HL-60/S4 treated with retinoic acid at 250 ng/mL for 4 days and 3 days (cell line): ENCODE results near the gene CA10.

Experiments
- in situ Hi-C: fragments of 300-500 bp; cut with MboI; formaldehyde crosslinking; loops from 2 replicates; pipeline ENCODE4 v1.7.0; 2022; ENCODE audit warnings: low sequenced_read_pairs

Gene CA10

DNA sequence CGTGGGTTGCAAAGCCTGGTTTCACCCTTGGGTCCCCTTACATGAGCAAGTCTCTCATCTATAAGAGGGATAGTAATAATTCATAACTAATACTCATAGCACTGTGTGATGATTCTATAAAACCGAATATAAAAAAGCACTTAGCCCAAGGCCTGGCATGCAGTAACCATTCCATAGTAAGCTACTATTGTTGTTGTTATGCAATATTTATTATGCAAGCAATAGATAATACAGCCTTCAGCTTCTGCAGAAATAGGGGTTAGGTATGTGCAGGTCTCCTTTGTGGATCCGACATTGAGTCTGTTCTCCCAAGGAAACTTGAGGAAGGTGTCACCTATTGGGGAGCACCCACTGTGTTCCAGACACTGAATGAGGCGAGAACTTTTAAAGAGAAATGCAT, 497.1 kb downstream of the CA10 start:
- in situ Hi-C loops, result no loop called here

DNA sequence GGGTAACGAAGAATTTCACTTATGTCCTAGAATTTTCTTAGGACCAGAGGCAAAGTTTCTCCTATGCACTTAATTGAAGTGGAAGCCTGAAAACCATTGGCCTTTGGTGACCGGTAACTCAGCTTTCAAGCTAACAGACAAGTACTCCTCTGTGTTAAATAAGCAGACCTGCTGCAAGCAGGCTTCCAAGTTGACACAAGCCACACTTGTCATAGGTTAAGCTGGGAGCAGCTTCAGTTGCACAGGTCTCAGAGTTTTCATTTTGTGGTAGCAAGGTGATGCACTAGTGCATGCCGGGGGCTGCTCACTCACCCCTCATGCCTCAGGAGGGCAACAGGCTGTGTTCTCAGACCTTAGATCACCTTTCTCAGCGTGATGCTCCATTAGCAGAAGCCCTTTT, 498.2 kb downstream of the CA10 start:
- in situ Hi-C loops, result no loop called here

DNA sequence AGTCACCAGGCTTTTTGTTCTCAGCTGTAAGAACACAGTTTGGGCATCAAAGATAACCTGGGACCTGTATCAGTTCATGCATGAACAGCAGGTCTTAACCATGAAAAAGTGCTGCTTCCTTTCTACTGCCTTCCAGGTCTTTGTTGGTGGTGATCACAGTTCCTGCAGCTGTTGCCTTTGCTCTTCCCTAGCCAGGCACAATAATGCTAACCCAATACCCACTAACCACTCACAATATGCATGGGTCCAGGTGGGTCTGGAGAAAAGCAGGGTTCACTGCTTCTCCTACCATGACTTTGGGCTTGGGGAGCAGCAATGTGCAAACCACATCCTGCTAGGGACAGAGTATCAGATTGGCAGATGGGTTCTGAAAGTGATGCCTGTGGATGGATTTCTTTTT, 501.3 kb downstream of the CA10 start:
- in situ Hi-C loops, result no loop called here

DNA sequence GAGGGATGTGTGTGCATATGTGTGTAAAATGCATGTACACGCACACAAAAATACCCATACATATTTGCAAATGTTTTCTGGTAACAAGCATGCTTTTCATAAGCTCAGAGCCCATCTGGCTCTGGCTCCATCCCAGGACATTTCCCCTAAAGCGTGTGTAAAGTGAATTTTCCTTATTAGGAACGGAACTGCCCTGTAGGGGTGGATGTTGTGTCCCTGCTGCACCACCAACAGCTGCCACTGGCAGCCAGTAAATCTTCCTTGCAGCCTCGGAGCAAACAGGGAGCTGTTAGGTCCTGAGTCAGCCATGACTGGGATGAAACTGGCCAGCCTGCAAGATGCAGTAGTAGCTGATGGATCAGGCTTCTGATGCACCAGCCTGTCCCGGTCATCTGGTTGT, 504.6 kb downstream of the CA10 start:
- in situ Hi-C loops, result no loop called here

DNA sequence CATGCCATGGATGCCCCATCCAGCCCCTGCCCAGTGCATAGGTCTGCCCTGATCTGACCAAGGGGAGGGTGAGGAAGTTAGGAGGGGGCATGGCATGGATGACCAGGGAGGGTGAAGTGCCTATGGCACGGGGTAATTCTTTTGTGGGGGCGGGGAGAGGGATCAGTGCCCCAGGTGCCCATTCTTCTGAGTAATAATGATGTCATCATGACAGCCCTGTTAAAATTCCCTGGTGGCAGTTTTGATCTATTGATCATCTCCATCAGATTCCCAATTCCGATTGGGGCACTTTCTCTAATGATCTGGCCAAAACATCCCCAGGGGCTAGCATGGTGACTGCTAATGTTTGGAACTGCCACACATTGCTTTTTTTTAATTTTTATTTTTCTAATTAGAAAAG, 506.0 kb downstream of the CA10 start:
- in situ Hi-C loops, result no loop called here

DNA sequence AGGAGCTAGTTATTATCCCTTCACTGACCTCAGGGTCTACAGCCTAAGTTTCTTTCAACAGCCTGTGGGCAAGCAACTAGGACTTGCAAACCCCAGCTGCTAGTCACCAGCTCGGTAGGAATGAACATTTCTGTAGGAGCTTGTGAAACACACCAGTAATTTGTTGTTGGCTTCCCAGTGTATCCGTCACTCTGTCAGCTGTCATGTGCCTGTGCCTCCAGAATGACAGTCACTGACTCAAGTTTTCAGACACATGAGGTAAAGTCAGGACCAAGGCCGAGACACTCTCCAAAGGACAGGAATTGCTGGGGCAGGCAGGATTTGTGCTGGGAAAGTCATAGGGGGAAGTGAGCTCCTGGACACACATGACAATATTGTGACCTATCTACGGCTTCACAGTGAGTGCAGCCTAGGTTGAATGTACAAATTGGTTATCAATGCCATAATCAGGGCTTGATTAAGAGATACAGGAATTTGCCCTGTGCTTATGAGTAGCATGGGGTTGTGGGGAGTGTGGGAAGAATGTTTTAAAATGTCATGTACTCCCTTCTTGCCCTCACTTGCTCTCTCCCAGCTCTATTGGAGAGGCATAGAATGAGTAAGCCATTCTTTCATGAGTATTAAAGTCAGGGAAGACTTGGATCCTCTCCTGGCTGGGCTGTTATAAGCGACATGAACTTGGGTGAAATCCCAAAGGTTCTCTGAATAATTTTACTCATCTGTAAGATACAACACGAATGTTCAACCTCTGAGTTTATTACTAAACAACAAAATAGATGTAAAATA, 506.8 kb downstream of the CA10 start:
- in situ Hi-C loops, result no loop called here

DNA sequence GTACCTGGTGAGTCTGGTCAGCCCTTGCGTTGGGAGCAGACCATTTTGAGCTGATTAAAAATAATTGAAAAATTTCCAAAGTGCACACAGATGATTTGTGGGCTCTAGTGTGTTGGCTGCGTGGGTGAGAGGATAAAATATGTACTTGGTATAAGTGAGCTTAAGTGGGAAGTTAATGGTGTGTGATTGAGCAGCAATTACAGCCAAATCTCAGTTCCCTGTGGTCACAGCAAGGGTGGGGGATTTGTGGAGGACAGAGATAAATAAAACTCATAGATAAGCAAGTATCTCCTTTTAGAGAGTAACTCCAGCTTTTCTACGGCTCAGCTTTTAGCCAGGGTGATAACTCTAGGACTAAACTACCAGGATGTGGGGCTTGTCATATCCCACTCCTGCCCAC, 507.7 kb downstream of the CA10 start:
- in situ Hi-C loops, result no loop called here

DNA sequence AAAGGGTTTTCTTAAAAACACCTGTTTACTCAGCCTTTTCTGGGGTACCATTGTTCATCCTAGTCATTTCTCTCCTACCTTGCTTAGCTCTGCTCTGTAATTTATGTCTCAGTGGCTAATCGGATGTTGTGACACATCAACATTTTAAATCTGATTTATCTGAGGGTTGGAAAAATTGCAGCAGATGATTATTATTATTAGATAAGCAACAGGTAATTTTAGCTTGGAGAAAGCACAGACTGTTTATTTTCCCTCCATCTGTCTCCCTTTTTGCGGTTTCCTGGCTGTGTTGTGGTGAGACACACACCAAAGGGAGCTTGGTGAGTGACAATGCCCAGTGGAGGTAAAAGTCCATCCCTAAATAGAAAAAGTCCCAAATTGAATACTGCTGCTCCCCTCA, 508.3 kb downstream of the CA10 start:
- in situ Hi-C loops, result no loop called here

DNA sequence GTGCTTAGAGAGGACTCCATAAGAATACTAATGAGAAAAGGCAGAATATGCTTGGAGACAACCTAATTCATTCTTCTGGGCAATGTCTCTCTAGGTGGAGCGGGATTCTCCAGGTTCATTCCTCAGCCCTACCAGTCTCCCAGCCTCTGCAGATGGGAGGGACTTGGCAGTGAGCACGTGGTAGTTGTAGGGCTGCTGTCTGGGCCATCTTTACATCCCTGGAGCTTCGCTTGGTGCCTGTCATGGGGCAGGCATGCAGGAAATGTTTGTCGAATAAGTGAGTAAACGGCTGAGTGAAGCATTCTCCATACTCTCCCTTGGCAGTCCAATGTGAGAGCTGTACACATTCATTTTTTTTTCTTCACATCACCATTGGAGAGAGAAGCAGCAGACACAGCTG, 510.7 kb downstream of the CA10 start:
- in situ Hi-C loops, result no loop called here

DNA sequence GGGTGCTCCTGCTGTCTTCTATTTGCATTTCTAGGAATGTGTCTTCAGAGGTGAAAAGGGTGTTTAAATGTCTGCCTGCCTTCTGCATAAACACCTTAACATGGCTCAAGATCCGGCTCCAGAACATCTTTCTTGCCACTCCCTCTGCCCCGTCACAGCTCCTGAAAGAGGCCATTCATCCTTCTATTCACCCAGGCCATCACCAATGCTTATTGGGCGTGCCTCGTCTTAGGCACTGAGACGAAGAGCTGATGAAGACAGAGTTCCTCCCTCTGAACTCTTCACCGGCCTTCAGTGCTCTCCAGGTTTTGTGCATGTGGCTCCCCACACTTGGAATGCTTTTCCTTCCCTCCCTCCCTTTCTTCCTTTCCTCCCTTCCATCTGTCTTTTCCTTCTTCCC, 511.4 kb downstream of the CA10 start:
- in situ Hi-C loops, result no loop called here

DNA sequence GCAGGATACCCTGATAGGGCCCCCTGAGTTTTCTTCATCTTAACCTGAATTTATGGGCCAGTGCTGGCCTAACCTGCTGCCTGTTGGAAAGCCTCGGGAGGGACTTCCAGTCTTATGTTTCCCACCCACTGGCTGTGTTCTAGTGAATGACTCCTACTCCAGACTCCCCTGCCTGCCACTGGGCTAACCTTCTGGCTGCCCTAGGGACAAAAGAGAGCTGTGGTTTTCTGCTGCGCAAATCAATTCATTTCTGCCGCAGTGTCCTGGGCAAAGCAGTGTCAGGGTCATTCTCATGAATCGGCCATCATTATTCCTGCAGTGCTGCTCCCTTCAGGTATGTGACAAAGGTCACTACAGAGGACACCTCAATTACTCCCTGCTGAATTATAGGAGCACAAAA, 512.0 kb downstream of the CA10 start:
- in situ Hi-C loops, result no loop called here

DNA sequence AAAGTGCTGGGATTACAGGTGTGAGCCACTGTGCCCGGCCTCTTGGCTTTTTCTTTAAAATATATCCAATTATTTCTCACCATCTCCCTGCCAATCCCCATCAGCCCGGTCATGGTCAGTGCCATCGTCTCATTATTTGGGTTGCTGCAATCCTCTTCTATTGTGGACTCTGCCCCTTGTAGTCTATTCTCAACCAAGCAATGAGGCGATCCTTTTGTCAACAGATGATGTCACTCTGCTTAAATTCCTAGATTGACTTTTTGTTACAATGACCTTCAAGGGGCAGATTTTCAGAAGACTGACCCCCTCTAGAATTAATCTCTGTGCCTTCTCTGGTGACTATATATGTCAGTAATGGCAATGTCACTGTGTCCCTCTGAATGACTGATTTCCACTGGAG, 513.5 kb downstream of the CA10 start:
- in situ Hi-C loops, result no loop called here

DNA sequence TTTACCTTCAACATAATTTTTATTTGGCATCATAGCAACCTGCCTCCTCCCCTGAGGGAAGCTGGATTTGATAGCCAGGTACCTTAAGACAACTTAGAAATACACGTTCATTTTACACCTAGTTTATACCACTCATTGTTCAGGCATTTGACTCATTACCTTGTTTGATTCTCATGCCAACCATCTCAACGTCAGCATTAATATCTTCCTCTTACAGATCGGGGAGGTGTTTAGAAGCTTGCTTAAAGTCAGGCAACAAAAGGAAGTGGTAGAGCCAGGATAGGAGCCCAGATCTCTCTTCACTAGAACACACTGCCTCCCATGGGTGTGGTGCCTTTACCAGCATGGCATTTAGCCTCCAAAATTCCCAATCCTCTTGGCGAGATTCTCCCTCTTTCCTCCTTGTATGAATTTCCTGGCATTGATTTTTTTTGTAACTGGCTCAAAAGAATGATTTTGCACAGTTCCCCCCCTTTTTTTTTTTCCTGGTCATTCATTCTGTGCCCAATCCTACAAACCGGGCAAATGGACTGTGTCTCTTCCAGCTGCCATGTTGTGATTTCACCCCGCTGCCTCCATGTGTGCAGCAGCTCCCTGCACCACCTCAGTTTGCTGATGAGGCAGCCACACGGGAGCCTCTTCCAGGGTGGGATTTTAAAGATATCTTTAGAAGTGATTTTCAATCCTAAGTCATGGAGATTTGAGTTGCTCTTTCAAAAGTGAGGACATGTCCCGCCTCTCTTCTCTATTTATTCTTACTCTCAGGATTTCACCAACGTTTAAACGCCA, 514.6 kb downstream of the CA10 start:
- in situ Hi-C loops, result no loop called here

DNA sequence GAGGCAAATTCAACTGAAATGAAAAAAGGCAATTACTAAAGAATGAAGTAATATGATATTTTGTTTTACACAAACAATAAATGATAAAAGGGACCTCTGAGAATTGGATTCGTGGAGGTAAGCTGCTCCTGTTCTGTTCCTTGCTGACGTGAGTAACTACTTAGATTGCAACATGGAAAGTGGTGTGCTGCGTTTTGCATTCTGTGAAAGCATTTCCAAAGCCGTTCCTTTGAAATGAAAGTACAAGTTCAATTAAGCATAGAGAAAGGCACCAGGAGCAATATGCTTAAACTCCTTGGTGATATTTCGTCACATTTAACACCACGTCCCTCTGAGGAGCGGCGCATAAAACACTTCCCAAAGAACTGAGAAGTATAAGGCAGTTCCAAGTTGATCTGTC, 516.5 kb downstream of the CA10 start:
- in situ Hi-C loops, result no loop called here

DNA sequence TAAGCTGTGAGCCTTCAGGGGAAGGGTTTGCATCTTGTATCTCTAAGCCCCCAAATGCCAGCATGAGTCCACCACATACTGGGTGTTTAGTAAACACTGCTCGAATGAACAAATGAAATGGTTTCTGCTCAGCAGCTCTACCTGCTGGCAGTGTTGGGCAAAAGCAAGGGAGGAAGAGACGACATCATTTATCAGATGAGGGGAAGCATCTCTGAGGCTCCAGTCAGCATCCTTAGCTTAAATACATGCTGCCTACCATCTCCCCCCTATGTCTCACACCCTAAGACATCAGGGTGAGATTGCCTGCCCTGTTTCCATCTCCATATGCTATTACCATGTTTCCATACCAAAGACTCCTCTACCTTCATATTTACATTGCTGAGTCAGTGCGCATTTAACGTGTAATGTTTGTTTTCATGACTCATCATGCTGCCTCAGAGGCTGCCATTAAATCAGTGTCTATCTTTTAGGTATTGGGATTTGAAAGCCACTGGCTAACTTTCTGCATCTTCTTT, 518.3 kb downstream of the CA10 start:
- in situ Hi-C loops, result no loop called here

DNA sequence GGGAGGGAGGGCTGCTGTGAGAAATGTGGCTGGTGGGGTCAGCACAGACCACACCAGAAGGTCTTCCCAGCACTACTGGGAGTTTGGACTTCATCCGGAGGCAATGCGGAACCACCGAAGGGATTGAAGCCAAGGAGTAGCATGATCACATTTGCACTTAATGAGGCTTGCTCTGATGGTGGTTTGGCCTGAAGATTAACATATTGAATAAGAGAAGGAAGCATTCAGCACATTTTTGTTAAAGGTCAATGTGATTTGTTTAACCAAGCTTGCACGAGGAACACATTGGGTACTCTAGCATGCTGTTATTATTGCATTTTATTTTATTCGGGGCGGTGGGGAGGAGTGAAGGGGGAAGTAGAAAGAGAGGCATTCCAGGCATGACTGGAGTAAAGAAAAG, 519.5 kb downstream of the CA10 start:
- in situ Hi-C loops, result no loop called here

DNA sequence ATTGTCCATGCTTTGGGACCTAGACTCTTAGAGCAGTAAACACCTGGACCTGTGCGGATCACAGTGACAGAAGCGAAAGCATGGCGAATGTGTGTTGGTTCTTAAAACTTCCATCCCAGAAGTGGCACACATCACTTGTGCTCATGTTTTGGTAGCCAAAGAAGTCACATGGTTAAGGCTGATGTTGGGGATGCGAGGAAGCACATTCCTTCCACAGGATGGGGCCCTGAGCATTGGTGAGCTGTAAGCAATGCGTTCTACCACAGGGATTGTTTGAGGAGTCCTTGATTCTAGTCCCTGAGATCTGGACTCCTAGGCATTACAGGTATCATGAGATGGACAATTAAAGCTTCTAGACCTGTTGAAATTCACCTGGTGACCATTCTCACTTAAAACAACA, 522.2 kb downstream of the CA10 start:
- in situ Hi-C loops, result no loop called here

DNA sequence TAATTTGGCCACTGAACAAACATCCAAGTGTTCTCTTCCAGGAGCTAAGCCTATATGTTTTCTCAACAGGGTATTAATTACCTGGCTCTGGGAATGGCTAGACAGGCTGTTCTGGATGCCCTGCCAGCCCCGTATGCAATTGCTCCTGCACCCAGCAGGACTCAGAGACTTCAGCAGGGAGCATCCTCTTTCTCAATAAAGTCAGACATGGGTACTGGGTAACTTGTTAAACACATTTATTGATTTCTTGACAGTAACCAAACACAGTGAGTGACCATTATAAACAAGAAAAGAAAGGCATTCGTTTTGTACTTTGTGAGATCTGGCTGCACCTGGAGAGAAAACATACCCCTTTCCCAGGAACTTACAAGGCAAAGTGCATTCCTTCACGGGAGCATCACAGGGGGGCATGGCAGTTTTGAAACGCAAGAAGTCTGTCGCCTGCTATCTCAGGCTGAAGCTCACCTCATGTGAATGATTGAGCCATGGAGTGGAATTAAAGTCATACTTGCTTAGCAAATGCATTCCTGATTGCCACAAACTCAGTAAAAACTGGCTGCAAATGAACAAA, 528.3 kb downstream of the CA10 start:
- in situ Hi-C loops, result no loop called here

DNA sequence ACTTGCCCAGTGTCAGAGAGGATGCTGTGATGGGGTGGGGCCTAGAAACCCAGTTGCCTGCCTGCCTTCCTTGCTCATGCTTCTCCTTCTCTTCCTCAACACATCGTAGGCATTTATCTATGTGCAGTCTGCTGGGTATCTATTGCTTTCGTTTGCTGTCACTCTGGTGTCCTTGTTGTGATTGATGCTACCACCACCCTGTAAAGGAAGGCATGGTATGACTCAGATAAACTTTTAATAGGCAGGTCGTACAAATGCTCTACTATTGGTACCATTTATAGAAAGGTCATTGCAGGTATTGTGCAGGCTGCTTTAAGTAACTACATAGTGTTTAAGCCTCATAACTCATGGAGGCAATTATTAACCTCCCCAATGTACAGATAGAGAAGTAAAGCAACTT, 529.3 kb downstream of the CA10 start:
- in situ Hi-C loops, result no loop called here

DNA sequence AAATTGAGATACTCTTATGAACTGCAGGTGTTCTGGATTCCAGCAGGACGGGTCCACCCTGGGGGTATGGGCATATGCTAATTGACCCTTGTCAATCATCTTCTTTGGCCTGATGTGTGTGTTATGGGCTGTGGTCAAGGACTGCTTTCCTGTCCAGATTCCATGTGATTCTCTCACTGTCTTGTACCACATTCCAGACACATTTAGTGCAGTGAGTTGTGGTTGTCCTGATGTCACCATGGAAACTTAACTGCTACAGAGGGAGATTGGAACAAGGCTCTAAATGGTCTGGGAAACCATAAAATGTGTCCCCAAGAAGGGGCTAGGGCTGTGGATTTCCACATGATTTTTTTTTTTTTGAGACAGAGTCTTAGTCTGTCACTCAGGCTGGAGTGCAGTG, 530.7 kb downstream of the CA10 start:
- in situ Hi-C loops, result no loop called here

DNA sequence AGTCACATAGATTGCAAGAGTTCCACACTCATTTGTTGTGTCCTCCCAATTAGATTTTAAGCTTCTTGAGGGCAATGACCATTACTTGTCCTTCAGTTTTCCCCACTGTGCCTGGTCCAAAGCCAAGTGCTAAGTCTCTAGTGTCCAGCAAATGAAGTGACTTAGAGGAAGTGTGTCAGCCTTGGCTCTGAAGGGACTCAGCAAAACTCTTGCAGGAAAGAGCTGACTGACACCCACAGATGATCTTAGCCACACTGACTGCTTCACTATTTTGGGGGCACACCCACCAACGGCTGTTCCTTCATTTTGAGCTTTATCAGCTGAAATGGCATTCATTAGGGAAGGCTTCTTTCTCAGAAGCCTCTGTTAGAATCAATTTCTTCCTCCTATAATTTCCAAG, 540.0 kb downstream of the CA10 start:
- in situ Hi-C loops, result no loop called here

DNA sequence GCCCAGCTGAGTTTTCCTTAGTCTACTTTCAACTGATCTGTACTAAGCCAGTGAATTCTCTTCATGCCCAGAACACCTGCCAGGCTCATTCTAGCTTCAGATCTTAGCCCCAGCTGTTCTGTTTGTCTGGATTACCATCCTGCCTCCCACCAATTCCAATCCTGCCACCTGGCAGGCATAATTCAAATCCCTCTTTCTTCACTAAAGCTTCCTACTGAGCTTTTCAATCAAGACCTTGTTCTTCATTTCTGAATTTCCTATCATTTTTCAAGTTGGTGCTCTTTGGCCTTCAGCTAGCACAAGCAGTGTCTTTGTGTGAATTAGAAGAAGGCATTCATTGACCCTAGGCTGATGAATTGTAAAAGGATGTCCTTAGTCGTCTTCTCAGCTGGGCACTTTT, 540.5 kb downstream of the CA10 start:
- in situ Hi-C loops, result no loop called here
